Kidney tubule cell (primary cell): ENCODE results near the gene TRAF7.
A peak's percentile ranks its signal among the peaks of the same experiment; 100 is the strongest.
"Not testable (repeated sequence)": the region's sequence is repeated elsewhere in the genome, so short reads cannot be mapped to it uniquely, and the experiment has no call there.

Experiments
- DNase-seq: peaks from one replicate; pipeline ENCODE4 v3.0.0-alpha.2; 2018; ENCODE audit warnings: low spot score

The TRAF7 gene

DNA sequence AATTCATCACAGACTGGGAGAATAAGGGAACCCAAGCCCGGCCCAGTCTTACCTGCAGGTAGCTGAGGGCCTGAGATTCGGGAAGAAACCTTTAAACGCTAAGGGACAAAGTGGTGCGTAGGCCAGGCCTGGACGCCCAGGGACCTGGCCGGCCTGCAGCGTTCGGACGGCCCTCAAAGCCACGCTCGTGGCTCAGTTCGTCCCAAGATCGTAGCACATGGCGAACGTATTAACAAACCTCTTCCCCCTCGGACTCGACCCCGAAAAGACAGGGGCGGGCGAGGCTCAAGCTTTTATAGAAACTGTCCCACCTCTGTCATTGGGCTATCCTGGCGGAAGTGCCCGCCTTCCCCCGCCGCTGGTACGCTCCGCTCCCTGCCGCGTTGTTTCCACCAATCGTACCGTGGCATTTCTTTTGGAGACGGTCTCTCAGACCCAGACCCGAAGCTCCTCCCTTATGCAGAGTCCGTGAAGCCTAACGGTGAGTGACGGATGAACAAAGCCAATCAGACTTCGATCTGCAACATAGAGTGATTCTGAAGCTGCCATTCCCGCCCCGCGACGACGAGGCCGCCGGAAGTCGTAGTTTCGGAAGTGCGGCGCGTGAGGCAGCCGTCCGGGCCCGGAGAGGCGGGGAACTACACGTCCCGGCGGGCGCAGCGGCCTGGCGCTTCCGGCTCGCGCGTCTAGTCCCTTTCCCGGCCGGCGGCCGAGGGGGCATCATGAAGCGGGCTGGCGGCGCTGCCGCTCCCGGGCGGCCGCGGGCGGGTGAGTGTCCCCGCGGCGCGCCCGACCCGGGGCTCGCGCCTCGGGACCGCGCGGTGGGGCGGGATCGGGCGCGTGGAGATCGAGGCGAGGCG, at the start of gene TRAF7:
TSS of gene TRAF7 (plus strand) at position 692 of the 860 bp plus-strand sequence. CDS start 8,139 bp downstream, outside the sequence.
- DNase-seq = peak; percentile 100

DNA sequence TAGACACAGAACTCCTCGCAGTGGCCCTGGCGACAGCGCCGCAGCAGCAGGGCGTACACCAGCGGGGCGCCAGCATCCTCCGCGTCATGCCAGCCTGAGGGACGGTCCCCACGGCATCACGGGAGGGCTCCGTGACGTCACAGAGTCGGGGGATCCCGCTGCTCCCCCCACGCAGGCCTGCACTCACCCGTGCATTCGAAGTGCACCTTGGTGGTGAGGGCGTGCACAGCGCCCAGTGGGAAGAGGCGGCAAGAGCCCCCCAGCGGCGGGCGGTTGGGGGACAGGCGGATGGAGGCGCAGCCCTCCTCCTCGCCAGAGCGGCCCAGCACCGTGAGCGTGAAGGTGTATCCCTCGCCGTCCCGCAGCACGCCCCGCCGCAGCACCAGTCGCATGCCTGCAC, 49.4 kb upstream of the TRAF7 start:
- not testable (repeated sequence) for DNase-seq

GRCh38 chr16:2107121-2107790, 48.3 kb upstream of the TRAF7 start:
- not testable (repeated sequence) for DNase-seq

DNA sequence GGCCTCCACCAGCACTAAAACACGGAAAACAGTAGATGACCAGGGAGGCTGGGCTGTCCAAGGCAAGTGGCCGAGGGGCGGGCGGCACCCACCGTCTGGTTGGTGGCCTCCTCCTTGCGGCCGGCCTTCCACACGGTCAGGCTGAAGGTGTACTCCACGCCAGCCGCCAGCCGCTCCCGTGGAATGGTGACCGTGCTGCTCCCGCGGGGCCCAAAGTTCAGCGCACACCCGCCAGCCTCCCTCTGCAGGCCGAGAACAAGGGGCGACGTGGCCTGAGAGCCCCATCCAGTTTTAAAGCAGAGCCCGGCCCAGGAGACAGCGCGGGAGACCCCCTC, 47.8 kb upstream of the TRAF7 start:
- not testable (repeated sequence) for DNase-seq

DNA sequence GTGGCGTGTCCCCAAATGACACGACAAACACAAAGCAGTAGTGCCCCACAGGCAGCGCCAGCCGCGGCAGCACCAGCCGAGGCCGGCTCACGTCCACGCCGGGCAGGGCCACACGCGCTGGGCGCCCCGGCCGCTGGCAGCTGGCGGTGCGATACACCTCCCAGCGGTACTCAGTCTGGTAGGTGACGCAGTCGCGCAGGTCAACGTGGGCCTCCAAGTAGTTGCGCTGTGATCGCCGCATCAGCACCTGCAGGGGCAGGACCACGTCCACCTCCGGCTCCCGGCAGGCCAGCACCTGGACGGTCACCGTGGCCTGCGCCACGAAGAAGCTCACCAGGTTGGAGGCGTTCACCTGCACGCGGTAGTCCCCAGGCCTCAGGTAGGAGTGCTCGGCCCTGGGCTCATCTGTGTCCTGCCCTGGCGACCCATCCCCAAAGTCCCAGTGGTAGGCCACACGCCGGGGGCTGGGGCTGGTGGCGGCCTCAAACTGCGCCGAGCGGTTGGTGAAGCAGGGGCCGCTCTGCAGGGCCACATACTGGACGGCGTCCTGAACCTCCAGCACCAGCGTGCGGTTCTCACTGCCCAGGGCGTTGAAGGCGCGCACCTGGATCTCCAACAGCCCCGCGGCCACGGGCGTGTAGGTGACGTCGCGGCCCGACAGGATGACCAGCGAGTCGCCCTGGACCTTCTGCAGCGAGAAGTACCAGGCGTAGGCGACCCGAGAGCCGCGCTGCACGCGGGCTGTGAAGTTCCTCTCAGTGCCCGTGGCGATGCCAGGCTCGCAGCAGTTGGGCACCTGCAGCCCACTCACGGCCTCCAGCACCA, 46.9 kb upstream of the TRAF7 start:
- not testable (repeated sequence) for DNase-seq

DNA sequence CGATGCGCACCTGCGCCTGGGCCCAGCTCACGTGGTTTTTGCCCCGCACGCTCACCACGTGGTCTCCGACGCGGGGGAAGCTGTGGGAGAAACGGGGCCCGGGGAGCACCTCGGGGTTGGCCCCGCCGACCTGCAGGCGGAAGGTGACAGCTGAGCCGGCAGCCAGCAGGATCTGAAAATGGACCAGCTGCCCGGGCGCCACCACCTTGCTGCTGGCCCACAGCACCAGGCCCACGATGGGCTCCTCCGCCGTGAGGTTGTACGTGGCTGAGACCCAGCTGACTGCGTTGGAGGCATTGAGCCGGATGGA, 46.4 kb upstream of the TRAF7 start:
- not testable (repeated sequence) for DNase-seq

DNA sequence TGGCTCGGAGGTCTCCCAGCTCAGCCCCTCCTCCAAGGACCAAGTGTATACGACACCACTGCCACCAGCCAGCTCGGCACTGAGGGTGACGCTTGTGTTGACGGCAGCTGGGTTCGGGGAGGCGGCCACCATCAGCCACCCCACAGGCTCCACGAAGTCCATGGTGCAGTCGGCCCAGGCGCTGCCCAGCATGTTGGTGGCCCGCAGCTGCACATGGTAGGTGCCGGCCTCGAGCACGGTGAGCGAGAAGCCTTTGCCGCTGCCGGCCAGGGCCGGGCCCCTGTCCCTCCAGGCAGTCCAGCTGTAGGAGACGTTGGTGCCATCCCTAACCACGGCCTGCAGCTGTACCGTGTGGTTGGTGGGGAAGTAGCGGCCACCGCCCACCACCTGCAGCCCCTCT, 45.7 kb upstream of the TRAF7 start:
- DNase-seq = not testable (repeated sequence)

DNA sequence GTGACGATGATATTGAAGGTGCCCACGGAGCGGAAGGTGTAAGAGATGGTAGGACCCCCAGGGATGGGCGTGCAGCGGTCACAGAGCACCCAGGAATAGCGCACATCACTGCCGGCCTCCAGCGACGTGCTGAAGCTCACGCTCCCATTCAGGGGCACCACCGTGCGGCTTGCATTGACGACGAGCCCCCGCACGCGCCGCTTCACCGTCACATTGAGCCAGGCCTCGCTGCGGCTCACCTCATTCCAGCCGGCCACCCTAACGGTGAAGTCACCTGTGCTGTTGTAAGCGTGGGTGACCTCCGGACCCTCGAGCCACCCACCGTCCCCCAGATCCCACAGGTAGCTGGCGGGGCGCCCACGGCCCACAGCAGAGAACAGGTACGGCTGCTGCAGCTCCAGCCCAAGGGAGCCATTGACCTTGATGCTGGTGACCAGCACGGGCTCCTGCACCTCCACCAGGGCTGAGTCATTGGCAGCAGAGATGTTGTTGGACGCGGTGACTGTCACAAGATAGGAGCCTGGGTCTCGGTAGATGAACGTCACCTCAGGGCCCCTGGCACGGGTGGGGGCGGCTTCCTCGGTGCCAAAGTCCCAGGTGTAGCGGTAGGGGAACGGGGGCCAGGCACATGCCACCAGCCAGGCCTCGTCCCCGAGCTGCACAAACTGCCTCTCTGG, 45.1 kb upstream of the TRAF7 start:
- DNase-seq = not testable (repeated sequence)

GRCh38 chr16:2111009-2111353, 44.6 kb upstream of the TRAF7 start:
- not testable (repeated sequence) for DNase-seq

DNA sequence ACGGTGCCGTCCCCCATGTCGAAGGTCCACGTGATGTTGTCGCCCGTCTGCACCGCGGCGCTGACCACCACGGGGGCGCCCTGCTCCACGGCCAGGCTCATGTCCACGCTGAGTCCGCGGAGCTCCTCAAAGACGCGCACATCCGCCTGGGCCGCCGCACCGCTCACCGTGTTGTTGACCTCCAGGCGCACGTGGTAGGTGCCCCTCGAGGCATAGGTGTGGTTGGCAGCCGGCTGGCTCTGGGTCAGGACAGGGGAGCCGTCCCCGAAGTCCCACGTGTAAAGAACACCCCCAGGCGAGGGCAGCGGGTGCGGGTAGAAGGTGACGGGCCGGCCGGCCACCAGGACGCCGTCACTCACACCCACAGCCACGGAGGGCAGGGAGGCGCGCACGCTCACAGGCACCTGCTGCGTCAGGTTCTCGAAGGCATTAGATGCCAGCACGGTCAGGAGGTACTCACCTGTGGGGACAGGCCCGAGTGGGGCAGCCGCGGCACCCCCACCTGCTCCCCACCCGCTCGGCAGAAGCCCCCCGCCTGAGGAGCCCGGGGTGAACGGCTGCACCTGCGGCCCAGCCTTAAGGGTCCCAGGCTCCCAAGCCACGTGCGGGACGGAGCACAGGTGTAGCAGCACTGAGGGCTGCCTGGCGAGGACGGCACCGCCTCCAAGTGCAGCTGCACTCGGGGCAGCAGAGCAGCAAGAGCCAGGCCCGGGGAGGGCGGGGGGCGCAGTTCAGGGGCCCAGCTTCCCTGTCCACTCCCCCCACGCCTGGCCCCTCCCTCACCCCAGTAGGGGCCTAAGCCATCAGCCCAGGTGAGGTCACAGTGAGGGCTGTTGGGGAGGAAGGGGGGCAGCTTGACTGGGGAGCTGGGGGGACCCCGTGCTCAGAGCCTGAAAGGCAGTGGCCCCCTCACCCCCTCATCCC, 43.9 kb upstream of the TRAF7 start:
- DNase-seq = not testable (repeated sequence)

DNA sequence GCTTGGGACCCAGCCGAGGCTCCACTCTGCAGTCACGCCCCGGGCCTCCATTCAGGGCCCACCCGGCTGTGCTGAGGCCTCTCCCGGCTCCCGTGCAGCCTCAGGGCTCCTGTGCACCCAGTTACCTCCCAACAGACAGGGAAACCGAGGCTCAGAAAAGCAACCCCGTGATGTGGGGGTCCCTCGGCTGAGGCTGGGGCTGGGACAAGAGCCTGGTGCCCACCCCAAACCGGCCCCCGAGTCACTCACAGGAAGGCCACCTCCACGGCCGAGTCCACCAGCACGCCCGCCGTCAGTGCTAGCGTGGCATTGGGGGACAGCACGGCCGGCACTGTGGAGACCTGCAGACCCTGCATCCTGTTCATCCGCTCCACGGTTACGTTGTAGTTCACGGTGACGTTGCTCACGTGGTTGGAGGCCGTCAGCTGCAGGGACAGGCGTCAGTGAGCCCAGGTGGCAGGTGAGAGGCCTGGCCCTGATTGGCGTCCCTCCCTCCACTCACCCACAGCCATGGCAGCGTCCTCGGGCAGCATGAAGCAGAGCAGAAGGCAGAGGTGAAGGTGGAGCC, 43.0 kb upstream of the TRAF7 start:
- not testable (repeated sequence) for DNase-seq

GRCh38 chr16:2114225-2114624, 41.4 kb upstream of the TRAF7 start:
- not testable (repeated sequence) for DNase-seq

DNA sequence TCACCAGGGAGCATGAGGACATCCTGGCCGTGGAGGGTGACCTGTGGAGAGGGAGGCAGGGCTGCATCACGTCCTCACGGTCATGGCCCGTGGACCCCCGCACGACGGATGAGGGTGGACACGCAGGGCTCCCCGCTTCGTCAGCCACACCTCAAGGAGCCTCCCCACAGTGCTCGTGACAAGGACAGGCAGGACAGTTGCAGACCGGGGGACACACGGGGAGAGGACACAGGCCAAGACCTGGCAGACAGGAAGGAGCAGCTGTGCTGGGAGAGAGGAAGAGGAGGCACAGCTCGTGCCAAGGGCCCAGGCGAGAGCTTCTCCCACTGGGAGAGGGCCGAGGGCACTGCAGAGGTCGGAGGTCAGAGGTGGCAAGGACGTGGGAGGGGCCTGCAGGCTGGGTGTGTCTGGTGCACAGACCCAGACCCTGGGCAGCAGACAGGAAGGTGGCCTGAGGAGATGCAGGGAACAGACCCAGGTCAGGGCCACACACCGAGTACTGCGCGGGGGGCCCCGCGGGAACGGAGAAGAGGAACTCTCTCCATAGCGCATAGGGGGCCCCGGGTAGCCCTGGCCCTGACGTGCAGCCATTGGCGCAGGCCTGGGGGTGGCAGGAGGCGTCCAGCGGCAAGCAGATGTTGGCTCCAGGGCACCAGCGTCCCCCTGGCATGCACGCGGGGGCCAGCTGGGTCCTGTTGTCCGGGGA, 40.5 kb upstream of the TRAF7 start:
- DNase-seq = not testable (repeated sequence)

DNA sequence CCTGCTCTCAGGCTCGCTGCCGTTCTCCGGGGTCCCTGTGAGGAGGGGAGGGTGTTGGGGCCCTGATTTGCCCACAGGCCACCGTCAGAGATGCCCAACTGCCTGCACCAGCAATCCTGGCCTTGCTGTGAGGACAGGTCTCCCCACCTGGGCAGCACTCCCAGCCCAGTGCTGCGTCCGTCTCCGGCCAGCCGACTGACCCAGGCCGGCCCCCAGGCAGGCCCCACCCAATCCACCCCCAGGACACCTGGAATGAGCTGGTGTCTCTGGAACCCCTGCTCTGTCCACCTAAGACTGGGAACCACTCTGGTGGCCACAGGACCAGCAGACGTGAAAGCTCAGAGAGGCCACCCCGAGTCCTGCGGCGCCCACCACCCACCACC, 40.0 kb upstream of the TRAF7 start:
- DNase-seq = no peak

DNA sequence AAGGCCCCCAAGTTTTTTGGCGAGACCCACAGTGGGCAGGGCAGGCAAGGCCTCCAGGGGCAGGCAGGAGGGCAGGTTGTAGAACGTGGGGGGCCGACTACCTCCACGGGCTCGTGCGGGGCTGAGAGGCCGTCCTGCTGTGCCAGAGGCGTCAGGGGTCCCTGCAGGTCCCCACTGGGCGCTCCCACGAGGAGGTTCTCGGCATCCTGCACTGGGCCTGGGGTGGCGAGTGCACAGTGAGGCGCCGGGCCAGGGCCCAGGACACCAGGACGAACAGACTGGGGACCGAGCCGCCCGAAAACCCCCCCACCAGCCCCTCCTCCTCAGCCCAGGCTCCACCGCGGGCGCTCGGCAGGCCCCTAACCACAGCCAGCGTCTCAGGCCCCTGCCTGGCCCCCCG, 39.2 kb upstream of the TRAF7 start:
- not testable (repeated sequence) for DNase-seq

DNA sequence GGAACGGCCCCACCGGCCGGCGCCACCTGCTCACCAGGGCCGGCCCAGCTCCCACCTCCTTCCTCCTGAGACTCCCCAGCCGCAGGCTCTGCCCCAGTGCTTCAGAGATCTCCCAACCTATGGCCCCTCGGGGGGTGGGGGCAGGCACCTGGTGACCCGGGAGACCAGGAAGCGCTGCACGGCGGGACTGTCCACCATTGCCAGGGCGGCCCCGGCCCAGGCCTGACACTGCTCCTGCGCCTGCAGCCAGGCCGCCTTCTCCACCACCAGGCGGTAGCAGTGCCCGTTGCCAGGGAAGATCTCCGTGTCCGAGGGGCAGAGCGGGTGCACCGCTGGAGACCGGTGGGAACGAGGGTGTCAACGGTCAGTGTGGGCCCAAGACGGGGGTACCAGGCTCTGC, 38.2 kb upstream of the TRAF7 start:
- not testable (repeated sequence) for DNase-seq

DNA sequence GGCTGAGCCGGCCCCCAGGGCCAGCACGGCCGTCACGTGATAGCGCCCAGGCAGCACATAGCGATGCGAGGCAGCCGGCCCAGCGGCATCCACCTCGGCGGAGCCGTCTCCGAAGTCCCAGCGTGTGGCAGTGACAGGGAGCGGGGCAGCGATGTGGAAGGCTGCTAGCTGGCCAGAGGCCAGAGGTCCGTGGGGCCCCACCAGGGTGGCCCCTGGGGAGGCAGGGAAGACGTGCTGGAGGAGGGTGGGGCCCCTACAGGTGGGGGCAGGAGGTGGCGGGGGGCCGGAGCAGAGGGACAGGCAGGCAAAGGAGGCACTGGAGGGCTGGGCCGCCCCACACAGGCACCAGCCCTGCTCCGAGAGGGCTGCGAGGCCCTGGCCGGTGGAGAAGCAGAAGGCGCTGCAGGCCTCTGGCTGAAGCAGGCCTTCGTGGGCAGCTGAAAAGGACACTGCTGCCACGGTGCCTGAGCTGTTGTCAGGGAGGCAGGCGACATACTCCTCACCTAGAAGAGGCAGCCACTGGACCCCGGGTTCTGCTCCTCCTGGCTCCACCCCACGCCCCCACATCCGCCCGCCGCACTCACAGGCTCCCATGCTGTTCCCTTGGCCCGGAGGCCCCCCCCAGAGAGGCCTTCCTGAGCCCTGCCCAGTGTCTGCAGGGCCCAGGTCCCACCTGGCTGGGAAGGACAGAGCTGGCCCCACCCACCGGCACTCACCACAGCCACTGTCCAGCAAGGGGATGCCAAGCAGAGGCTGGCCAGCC, 37.4 kb upstream of the TRAF7 start:
- not testable (repeated sequence) for DNase-seq

- not testable (repeated sequence) for DNase-seq
Observed at GRCh38 chr16:2121325-2121724, 34.3 kb upstream of the TRAF7 start.

DNA sequence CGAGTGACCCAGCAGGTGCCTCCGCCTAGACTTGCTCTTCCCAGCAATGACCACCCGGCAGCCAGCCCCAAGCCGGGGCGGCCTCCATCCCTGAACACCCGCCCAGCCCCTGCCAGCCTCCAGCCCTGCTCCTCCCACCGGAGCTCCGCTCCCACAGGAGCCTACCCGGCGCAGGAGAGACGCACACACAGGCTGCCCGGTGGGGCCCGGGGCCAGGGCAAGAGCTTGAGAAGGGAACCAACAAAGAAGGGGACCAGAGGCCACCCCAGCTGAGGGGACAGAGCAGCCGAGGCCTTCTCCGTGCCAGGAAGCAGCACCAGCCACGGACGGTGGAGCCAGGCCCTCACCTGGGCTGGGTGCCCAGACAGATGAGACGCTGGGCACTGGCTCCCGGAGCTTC, 33.7 kb upstream of the TRAF7 start:
- DNase-seq = no peak
